HepG2 (cell line): Measurements from ENCODE around the gene C11orf68. TPM values are rescaled to one million over a fixed set of nuclear protein-coding genes. Genes with fewer than 3 reads are reported as not detected.

Experiments
- ARNT ChIP-seq: fragments of 450-650 bp; IDR thresholded peaks from 2 replicates; pipeline ENCODE4 v1.6.1; 2017
- ATRX ChIP-seq: sonication (generic); formaldehyde crosslinking; IDR thresholded peaks from 2 replicates; pipeline ENCODE4 v1.4.0; 2020; ENCODE audit warnings: missing genetic modification reagents, borderline replicate concordance
- CC2D1A ChIP-seq: sonication (generic); formaldehyde crosslinking; IDR thresholded peaks from 2 replicates; pipeline ENCODE4 v1.8.1; 2023; ENCODE audit warnings: mild to moderate bottlenecking, missing genetic modification reagents
- ELF3 ChIP-seq: IDR thresholded peaks from 2 replicates; pipeline ENCODE4 v1.6.1; 2016; ENCODE audit warnings: missing genetic modification reagents, missing compliant biosample characterization
- ETV6 ChIP-seq: sonication (generic); formaldehyde crosslinking; conservative IDR thresholded peaks from 2 replicates; pipeline ENCODE4 v1.4.0; 2020; ENCODE audit warnings: missing genetic modification reagents
- FOXJ3 ChIP-seq: sonication (generic); formaldehyde crosslinking; IDR thresholded peaks from 2 replicates; pipeline ENCODE4 v1.4.0; 2020; ENCODE audit warnings: missing genetic modification reagents, mild to moderate bottlenecking, borderline replicate concordance
- GTF2F1 ChIP-seq: fragments of 150-350 bp; IDR thresholded peaks from 2 replicates; pipeline ENCODE4 v1.6.1; 2014; ENCODE audit warnings: low read length
- HMG20B ChIP-seq: conservative IDR thresholded peaks from 2 replicates; pipeline ENCODE4 v1.6.1; 2016; ENCODE audit warnings: missing genetic modification reagents, missing compliant biosample characterization
- IRF2 ChIP-seq: IDR thresholded peaks from 2 replicates; pipeline ENCODE4 v1.6.1; 2018; ENCODE audit warnings: missing genetic modification reagents, missing compliant biosample characterization
- NCOA1 ChIP-seq: sonication (generic); formaldehyde crosslinking; IDR thresholded peaks from 2 replicates; pipeline ENCODE4 v1.9.0; 2021; ENCODE audit warnings: missing genetic modification reagents
- NFRKB ChIP-seq: fragments of 450-650 bp; IDR thresholded peaks from 2 replicates; pipeline ENCODE4 v1.6.1; 2017
- PPARG ChIP-seq: conservative IDR thresholded peaks from 2 replicates; pipeline ENCODE4 v1.6.1; 2016; ENCODE audit warnings: missing biosample characterization, missing genetic modification reagents
- RORA ChIP-seq: sonication (generic); formaldehyde crosslinking; IDR thresholded peaks from 2 replicates; pipeline ENCODE4 v1.5.0; 2020; ENCODE audit warnings: mild to moderate bottlenecking, missing genetic modification reagents, moderate library complexity
- SAFB2 ChIP-seq: sonication (generic); formaldehyde crosslinking; IDR thresholded peaks from 2 replicates; pipeline ENCODE4 v1.5.1; 2020; ENCODE audit warnings: missing genetic modification reagents, low read depth, mild to moderate bottlenecking, borderline replicate concordance
- SRSF9 ChIP-seq: fragments of 200-400 bp; formaldehyde crosslinking; IDR thresholded peaks from 2 replicates; pipeline ENCODE4 v1.6.1; 2018; ENCODE audit warnings: borderline replicate concordance, mild to moderate bottlenecking, low read depth, low read length; ENCODE audit not compliant: insufficient read depth, poor library complexity, severe bottlenecking
- SRY ChIP-seq: sonication (generic); formaldehyde crosslinking; IDR thresholded peaks from 2 replicates; pipeline ENCODE4 v1.8.0; 2022; ENCODE audit warnings: mild to moderate bottlenecking, missing genetic modification reagents
- ZNF253 ChIP-seq: sonication (generic); formaldehyde crosslinking; IDR thresholded peaks from 2 replicates; pipeline ENCODE4 v1.8.0; 2022; ENCODE audit warnings: mild to moderate bottlenecking, missing genetic modification reagents, borderline replicate concordance
- ZNF569 ChIP-seq: sonication (generic); formaldehyde crosslinking; IDR thresholded peaks from 2 replicates; pipeline ENCODE4 v1.5.0; 2020; ENCODE audit warnings: mild to moderate bottlenecking, missing genetic modification reagents, moderate library complexity, borderline replicate concordance
- ZNF589 ChIP-seq: sonication (generic); formaldehyde crosslinking; conservative IDR thresholded peaks from 2 replicates; pipeline ENCODE4 v1.8.0; 2022; ENCODE audit warnings: mild to moderate bottlenecking, moderate library complexity, missing genetic modification reagents
- ZNF737 ChIP-seq: sonication (generic); formaldehyde crosslinking; IDR thresholded peaks from 2 replicates; pipeline ENCODE4 v1.5.0; 2020; ENCODE audit warnings: missing genetic modification reagents, mild to moderate bottlenecking, borderline replicate concordance
- polyA plus RNA-seq, 8 experiments: library from polyadenylated mRNA; depleted of rRNA in 3 of 8; stranded (reverse) in 7 of 8; unstranded in 1 of 8; fragments of >200 nt; fragmentation: Illumina TruSeq in 4 of 8; extraction: Trizol in 4 of 8; gene quantifications; 2 replicates each; pipeline versions ENCODE4 v1.2.1 to v1.2.3, GENCODE V29; 2011 to 2016; ENCODE audit warnings: low read depth in 4 of 8, missing spikeins in 1 of 8, mixed read lengths in 1 of 8; ENCODE audit not compliant: insufficient read depth in 1 of 8
- total RNA-seq, 5 experiments: library from RNA; depleted of rRNA; stranded (reverse); fragments of >200 nt; fragmentation: Illumina TruSeq; extraction: Trizol; gene quantifications; 2 replicates each; pipeline ENCODE4 v1.2.3, GENCODE V29; 2016; ENCODE audit warnings: low read depth in 1 of 5
- TF ChIP-seq, protein P1 (sequence below): sonication (generic); formaldehyde crosslinking; IDR thresholded peaks from 2 replicates; pipeline ENCODE4 v1.8.0; 2022; ENCODE audit warnings: mild to moderate bottlenecking, missing genetic modification reagents; ENCODE audit not compliant: insufficient replicate concordance
- TF ChIP-seq, protein P2 (sequence below), 2 experiments: sonication (generic) in 1 of 2; formaldehyde crosslinking in 1 of 2; IDR thresholded peaks; 2 replicates each; pipeline versions ENCODE4 v1.5.1 to v1.6.1; 2011 to 2020; ENCODE audit warnings: borderline replicate concordance in 1 of 2, low read depth in 1 of 2, low read length in 1 of 2, mild to moderate bottlenecking in 1 of 2, missing genetic modification reagents in 1 of 2, moderate library complexity in 1 of 2
- TF ChIP-seq, protein P3 (sequence below): IDR thresholded peaks from 2 replicates; pipeline ENCODE4 v1.6.1; 2018; ENCODE audit warnings: missing genetic modification reagents, mild to moderate bottlenecking, missing compliant biosample characterization
- TF ChIP-seq, protein P4 (sequence below): sonication (generic); formaldehyde crosslinking; IDR thresholded peaks from 2 replicates; pipeline ENCODE4 v1.4.0; 2020; ENCODE audit warnings: missing genetic modification reagents, mild to moderate bottlenecking, borderline replicate concordance

C11orf68 gene
- total and polyA plus RNA-seq, 2 of the 13 experiments (the other 11 are each of a cell fraction or from before 2014, with no cell fraction given): 8.4 to 28.3 TPM

DNA sequence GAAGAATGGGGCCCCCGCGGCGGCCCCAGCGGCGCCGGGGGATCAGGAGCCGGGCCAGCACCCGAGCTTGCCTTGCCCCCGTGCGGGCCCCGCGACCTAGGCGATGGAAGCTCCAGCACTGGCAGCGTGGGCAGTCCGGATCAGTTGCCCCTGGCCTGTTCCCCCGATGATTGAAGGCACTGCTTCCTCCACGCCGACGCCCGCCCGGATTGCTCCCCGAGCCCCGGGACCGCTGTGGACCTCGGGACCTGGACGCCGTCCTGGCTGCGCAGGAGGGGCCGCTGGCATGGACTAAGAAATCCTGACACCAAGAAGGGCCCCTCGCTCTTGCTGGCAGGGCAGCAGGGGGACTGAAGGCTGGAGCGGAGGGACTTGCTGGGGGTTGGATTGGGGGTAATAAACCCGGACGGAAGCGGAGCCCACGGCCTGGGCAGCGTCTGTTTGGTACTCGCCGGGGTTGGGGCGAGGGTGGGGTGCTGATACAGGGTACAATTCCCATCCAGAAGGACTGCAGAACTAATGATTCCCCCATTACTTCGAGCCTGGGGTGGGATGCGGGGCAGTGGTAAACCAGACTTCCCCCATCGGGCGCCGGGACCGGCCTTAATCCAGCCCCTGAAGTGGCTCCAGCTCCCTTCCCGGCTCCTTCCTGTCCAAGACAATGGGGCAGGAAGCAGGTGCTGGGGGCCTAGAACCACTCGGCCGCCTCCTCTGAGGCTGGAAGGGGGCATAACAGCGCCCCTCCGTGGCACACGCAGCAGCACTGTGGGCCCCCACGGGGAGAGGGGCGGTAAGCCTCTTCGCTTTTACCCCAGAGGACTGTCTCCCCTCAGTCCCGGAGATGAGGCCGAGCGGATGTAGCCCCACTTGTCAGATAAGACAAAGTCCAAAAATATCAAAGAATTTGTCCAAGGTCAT is 27.4 kb downstream of the C11orf68 start (continued):
- TF ChIP-seq, protein P1, sequence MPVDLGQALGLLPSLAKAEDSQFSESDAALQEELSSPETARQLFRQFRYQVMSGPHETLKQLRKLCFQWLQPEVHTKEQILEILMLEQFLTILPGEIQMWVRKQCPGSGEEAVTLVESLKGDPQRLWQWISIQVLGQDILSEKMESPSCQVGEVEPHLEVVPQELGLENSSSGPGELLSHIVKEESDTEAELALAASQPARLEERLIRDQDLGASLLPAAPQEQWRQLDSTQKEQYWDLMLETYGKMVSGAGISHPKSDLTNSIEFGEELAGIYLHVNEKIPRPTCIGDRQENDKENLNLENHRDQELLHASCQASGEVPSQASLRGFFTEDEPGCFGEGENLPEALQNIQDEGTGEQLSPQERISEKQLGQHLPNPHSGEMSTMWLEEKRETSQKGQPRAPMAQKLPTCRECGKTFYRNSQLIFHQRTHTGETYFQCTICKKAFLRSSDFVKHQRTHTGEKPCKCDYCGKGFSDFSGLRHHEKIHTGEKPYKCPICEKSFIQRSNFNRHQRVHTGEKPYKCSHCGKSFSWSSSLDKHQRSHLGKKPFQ (CRISPR knock-in tag): peak; percentile 25
- TF ChIP-seq RORA (CRISPR knock-in tag) (no peak), ZNF253 (CRISPR knock-in tag) (no peak), IRF2 (CRISPR knock-in tag) (no peak; the same call in 1 of the 2 replicates), HMG20B (no peak), ELF3 (CRISPR knock-in tag) (no peak; the same call in 1 of the 2 replicates), NCOA1 (no peak; the same call in 1 of the 2 replicates), CC2D1A (no peak), SRY (CRISPR knock-in tag) (no peak), PPARG (CRISPR knock-in tag) (peak; percentile 77), ARNT (no peak), ZNF589 (CRISPR knock-in tag) (no peak), SRSF9 (no peak), ZNF737 (CRISPR knock-in tag) (no peak), GTF2F1 (no peak), ATRX (CRISPR knock-in tag) (no peak), FOXJ3 (CRISPR knock-in tag) (no peak), ZNF569 (CRISPR knock-in tag) (no peak), ETV6 (CRISPR knock-in tag) (no peak), NFRKB (no peak), SAFB2 (no peak)
- TF ChIP-seq, protein P2, sequence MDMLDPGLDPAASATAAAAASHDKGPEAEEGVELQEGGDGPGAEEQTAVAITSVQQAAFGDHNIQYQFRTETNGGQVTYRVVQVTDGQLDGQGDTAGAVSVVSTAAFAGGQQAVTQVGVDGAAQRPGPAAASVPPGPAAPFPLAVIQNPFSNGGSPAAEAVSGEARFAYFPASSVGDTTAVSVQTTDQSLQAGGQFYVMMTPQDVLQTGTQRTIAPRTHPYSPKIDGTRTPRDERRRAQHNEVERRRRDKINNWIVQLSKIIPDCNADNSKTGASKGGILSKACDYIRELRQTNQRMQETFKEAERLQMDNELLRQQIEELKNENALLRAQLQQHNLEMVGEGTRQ (IDR thresholded peaks at IDR 0.05; ENCODE audit: low read depth, low read length): no peak
- TF ChIP-seq, protein P2 (CRISPR knock-in tag; IDR thresholded peaks at IDR 0.05; ENCODE audit: borderline replicate concordance): no peak
- TF ChIP-seq, protein P3, sequence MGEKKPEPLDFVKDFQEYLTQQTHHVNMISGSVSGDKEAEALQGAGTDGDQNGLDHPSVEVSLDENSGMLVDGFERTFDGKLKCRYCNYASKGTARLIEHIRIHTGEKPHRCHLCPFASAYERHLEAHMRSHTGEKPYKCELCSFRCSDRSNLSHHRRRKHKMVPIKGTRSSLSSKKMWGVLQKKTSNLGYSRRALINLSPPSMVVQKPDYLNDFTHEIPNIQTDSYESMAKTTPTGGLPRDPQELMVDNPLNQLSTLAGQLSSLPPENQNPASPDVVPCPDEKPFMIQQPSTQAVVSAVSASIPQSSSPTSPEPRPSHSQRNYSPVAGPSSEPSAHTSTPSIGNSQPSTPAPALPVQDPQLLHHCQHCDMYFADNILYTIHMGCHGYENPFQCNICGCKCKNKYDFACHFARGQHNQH (CRISPR knock-in tag): peak; percentile 63; the same call in 1 of the 2 replicates
- TF ChIP-seq, protein P4, sequence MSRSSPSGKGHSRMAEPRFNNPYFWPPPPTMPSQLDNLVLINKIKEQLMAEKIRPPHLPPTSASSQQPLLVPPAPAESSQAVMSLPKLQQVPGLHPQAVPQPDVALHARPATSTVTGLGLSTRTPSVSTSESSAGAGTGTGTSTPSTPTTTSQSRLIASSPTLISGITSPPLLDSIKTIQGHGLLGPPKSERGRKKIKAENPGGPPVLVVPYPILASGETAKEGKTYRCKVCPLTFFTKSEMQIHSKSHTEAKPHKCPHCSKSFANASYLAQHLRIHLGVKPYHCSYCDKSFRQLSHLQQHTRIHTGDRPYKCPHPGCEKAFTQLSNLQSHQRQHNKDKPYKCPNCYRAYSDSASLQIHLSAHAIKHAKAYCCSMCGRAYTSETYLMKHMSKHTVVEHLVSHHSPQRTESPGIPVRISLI (CRISPR knock-in tag): peak; percentile 19; the same call in 1 of the 2 replicates
